Epithelial cell of proximal tubule (primary cell): ENCODE measurements around the gene COL20A1. TPM values are rescaled to one million over a fixed set of nuclear protein-coding genes. Genes with fewer than 3 reads are reported as not detected.

Experiments used
- DNase-seq: peaks from one replicate; pipeline ENCODE4 v3.0.0-alpha.2; 2011; ENCODE audit warnings: low read depth
- H3K4me3 ChIP-seq: 2 replicates; pipeline ENCODE4 v1.5.1; 2011; ENCODE audit warnings: low read depth, mild to moderate bottlenecking, low read length
- CTCF ChIP-seq: conservative IDR thresholded peaks from 2 replicates; pipeline ENCODE4 v1.5.1; 2012; ENCODE audit warnings: low read depth, mild to moderate bottlenecking, low read length
- total RNA-seq: library from RNA; depleted of rRNA; stranded (reverse); fragments of >200 nt; gene quantifications from 2 replicates; pipeline ENCODE4 v1.2.3, GENCODE V29; 2015

Gene COL20A1
- total RNA-seq, 1 donor from 2014 or later, result not detected

GRCh38 chr20:63367446-63368055 is 74.6 kb downstream of the COL20A1 start:
- no peak for TF ChIP-seq CTCF
- DNase-seq, result no peak
- no peak overlapping the region for H3K4me3 ChIP-seq

- no peak for TF ChIP-seq CTCF
- DNase-seq, result no peak
- no peak overlapping the region for H3K4me3 ChIP-seq
These were observed 75.2 kb downstream of the COL20A1 start for GRCh38 chr20:63368151-63368550.

- no peak for DNase-seq
- TF ChIP-seq CTCF, result no peak
- no peak overlapping the region for H3K4me3 ChIP-seq
These were observed 76.1 kb downstream of the COL20A1 start for GRCh38 chr20:63369024-63369530.

- no peak for DNase-seq
- TF ChIP-seq CTCF, result no peak
- H3K4me3 ChIP-seq, result no peak overlapping the region
These were observed 77.0 kb downstream of the COL20A1 start for GRCh38 chr20:63369724-63370617.

GRCh38 chr20:63370618-63371187 is 77.7 kb downstream of the COL20A1 start:
- H3K4me3 ChIP-seq, result no peak overlapping the region
- TF ChIP-seq CTCF, result no peak
- DNase-seq, result no peak

GRCh38 chr20:63371291-63371865 is 78.4 kb downstream of the COL20A1 start:
- no peak overlapping the region for H3K4me3 ChIP-seq
- DNase-seq, result no peak
- no peak for TF ChIP-seq CTCF
